GM21786 (cell line): Measurements from ENCODE around the gene WNT3.

Source experiments
- ATAC-seq: cut with Tn5 transposase; IDR thresholded peaks from one replicate; pipeline ENCODE4 v1.9.1; 2021; ENCODE audit not compliant: unreplicated experiment

The WNT3 gene

DNA sequence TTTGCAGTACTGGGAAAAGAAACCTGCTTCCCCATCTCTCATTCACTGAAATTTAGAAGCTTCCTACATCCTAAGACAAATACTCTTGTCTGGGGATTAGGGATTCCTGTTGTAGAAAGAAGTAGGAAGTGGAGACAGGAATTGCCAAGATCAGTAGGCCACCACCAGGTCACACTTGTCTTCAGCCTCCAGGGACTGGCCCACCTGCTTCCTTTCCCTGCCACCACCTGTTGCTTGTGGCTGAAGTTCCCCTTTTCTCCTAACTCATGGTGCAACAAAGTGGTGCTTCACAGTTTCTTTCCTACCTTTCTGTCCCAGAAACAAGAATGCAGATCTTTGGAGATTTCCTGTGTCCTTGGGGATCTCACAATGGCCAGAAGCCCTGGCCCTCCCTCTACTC is 82.4 kb downstream of the WNT3 start:
- ATAC-seq = no peak

DNA sequence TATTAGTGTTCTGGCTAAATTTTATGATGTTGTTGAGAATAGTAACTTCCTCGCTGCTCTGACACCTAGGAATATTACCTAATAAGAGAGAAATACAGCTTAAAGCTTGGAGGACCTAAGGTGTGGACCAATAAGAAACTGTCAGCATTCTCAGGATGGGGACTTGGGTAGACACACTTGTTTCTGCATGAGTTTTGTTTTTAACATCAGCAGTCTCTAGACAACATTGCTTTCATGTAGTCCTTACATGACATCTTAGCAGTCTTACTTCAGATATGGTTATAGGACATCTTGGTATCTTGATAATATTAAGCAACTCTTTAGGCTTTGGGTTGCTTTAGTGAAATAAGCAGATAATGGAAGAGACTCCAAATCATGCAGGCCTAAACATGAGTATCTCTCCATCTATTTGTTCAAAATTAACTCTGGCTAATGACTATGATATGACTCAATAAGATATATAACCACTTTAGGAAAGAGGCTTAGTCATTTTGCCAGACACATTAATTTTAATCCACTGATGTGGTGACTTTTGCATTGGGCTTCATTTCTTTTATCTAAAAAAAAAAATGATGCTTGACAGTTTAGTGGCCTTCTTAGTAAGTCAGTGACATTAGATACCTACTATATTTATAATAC is 84.5 kb downstream of the WNT3 start:
- no peak for ATAC-seq

DNA sequence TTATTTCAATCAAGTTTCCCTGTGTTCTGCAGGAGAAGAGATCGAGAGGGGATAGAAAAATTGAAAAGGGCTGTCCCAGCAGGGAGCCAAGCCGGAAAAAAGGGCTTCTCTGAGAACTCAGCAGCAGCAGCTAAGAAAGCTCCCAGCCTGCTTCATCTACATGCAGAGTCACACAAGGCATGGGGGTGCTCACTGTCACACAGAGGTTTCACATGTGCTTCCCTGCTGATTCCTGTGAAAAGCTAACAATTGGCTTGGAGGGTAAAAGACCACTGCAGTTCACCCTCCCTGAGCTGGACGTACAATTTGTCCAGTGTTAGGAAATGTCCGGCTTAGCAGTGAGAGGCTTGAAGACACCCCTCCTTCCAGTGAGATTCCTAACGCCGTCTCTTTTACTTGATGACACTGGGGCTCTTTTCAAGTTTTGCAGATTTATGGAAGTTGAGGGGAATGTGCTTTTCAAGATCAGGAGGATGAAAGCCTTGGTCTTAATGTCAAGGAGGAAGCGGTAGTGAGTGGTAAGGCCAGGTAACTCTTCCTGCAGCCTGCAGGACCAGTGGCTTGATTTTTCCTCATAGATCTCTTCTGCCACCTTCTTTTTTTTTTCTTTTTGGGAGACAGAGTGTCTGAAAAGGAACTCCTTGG is 85.6 kb downstream of the WNT3 start:
- no peak for ATAC-seq

DNA sequence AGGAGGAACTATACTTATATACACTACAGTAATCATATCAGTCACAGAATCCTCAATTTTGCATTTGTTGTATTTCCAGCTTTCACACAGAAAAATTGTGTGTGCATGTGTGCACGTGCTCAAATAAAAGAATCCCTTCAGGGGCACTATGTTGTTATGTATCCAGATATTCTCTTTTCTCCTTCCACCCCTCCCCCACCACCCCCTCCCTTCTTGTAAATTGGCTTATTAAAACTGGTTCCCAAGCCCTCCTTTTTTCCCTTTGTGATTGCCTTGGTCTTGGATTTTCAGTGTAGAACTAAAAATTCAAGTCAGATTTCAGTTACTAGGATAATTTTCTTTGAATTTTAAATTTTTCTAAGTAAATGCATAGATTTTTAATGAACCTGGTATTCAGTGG is 86.3 kb downstream of the WNT3 start:
- ATAC-seq = no peak

DNA sequence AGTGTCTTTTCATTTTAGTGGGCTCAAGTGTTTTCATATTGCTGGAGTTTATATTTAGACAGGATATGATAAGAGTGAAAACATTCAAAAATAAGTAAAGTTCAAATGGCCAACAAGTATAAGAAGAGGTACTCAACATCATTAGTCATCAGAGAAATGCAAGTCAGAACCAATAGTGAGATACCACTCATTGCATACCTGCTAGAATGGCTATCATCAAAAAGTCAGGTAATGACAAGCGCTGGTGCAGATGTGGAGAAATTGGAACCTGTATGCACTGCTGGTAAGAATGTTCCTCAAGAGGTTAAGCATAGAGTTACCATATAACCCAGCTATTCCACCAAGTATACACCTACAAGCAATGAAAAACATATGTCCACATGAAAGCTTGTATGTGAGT is 87.8 kb downstream of the WNT3 start:
- no peak for ATAC-seq

DNA sequence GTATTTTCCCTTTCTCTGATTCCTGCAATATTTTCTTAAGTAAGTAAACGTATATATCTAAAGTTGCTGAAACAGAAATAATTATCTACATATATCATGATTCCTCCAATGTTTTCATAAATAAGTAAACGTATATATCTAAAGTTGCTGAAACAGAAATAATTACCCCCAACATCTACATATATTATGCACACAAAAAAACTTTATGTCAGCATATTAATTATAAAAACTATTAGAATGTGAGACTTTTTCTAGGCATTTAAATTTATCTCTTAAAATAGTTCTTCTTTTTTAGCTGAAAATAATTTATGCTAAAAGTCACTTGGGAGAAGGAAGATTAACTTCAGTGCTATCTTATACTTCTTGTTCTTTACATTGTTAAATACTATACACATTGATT is 88.5 kb downstream of the WNT3 start:
- no peak for ATAC-seq

DNA sequence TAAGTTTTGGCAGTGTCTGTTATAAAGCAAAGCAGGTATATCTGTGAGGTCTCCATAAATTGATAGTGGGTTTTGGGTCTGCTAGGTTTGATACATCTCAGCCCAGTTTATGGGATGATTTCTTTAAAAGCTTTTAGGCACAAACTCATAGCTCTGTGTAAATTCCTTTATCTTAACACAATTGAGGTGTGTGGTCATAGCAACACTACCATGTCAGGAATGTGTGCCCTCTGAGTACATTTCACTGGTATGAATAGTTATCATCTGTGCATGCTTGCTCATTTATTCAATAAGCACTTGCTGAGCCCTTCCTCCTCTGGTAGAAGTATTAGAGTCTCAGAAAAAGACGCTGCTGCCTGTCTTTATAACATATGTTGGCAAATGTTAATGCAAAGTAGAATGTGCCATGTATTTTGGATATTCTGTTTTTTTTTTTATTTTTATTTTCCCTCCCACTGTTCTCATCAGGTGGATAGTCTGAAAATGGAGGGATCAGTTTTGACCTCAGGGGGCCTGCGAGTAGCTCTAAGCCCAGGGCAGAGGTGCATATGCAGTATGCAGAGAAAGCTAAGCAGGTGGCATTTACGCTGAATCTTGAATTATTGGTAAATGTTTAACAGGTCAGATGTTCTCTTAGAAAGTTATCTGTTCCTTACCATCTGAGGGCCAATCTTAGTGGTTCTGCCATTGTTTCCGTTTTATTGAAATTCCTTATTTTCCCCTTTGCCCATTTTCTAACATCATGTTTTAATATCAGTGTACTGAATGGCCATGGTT is 90.7 kb downstream of the WNT3 start:
- no peak for ATAC-seq

DNA sequence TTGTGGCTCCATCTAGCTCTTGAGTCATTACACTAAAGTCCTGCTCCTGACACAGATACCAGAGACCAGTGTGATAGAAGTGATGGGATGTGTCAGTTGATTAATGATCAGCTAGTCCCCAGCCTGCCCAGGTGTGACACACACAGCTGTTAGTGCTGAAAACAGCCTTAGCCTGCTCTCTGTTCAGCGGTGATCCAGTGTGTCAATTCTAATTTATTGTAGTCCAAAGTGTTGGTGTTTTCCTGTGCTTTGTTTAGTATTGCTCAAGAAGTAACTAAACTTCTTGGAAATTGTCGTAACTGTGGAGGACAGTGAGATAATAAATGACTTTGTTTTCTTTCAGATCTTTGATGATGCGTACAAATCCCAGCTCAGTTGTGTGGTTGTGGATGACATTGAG is 92.3 kb downstream of the WNT3 start:
- ATAC-seq = no peak

DNA sequence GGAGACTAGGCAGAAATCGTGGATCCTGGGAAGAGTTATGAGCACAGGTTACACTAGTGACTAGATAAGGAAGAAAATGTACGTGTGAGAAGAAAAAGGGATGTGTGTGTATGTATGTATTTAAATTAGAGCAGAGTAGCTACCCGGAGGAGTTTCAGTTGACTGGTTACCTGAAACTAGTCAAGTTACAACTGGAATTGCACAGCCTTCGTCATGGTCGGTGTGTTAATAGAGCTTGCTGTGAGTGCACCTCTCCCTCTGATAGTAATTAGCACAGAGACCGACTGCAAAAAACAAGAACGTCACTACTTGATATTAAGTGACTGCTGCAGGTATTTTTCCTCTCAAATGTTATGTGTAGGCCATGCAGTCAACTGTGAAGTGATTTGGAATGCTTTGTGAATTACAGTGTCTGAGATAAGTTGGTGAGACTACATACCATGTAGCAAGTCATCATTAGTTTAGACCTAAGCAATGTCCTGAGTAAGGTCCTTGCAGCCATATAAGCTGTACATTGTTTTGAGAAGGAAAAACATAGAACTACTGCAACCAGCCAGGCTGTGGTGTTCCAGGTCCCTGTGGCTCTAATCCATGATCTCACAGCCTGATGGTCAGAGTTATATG is 95.7 kb downstream of the WNT3 start:
- ATAC-seq = no peak

DNA sequence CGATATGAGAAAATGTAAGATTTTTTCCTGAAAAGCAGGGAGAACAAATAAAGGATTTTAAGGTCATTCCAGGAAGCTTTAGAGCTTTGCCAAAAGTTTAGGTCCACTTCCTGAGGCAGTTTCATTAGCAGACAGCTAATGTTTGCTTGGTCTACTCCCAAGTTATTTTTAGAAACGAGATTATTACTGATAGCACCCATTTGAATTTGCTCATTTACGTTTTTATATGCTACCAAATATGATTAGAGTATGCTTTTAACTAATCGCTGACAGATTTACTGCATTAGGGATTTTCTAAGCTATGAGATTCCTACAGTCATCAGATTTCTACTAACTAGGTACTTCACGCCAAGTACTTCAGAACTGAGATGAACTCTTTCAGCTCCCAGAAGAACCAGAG is 98.1 kb downstream of the WNT3 start:
- no peak for ATAC-seq

DNA sequence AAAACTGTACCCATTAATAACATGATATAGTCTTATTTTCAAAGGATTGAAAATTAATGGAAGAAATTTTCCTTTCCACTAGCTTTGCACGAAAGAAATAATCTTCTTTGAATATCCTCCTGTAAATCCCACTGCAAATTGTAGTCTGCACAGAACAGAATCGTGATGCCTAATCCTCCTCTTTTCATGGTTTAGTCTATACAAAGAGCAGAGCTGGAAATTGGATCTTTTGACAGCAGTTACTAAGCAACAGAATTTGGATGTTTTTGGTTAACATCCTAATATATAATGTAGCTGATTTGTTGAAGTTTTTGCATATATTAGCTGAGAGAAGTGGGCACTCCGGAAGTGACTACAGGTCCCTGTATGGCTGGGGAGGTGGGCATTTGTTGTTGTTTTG is 98.6 kb downstream of the WNT3 start:
- no peak for ATAC-seq

DNA sequence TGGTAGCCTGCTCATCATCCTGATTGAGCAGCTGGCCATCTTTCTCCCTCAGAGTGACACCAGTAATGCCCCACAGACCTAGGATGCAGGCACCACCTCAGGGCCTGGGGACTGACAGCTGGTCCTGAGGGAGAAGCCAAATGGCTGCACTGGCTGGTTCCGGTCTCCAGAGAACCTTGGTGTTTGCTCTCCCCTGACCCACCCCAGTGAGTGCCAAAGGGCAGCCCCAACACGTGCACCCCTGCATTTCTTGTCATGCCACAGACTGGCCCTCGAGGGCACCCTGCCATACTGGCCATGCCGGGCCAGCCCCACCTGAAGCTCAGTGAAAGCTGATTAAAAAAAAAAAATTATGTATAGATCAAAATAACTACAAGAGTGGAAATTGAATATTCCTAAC is 100.5 kb downstream of the WNT3 start:
- no peak for ATAC-seq
